LNCaP clone FGC (cell line): ENCODE measurements around the gene HIVEP2.

ENCODE experiments used
- DNase-seq: peaks from one replicate; pipeline ENCODE4 v3.0.0-alpha.2; 2011; ENCODE audit warnings: low read depth
- H3K4me3 ChIP-seq: 2 replicates; pipeline ENCODE4 v1.5.1; 2011; ENCODE audit warnings: mild to moderate bottlenecking, low read depth, low read length, control low read depth
- CTCF ChIP-seq: IDR thresholded peaks from 2 replicates; pipeline ENCODE4 v1.5.1; 2012; ENCODE audit warnings: mild to moderate bottlenecking; ENCODE audit not compliant: control insufficient read depth, insufficient read depth; ENCODE audit errors: extremely low read depth

HIVEP2 gene

GRCh38 chr6:142932889-142933288 lies 12.1 kb downstream of the HIVEP2 start:
- TF ChIP-seq CTCF = no peak
- no peak for DNase-seq
- H3K4me3 ChIP-seq = no peak overlapping the region

- no peak for TF ChIP-seq CTCF
- no peak overlapping the region for H3K4me3 ChIP-seq
- no peak for DNase-seq
Observed at GRCh38 chr6:142929751-142930358, 15.1 kb downstream of the HIVEP2 start.

GRCh38 chr6:142927904-142928303 lies 17.1 kb downstream of the HIVEP2 start:
- no peak overlapping the region for H3K4me3 ChIP-seq
- no peak for DNase-seq
- no peak for TF ChIP-seq CTCF

GRCh38 chr6:142927271-142927580 lies 17.8 kb downstream of the HIVEP2 start:
- no peak overlapping the region for H3K4me3 ChIP-seq
- DNase-seq = no peak
- TF ChIP-seq CTCF = no peak

GRCh38 chr6:142926494-142927270 lies 18.3 kb downstream of the HIVEP2 start:
- DNase-seq = no peak
- H3K4me3 ChIP-seq = no peak overlapping the region
- TF ChIP-seq CTCF = no peak

- TF ChIP-seq CTCF = no peak
- H3K4me3 ChIP-seq = no peak overlapping the region
- no peak for DNase-seq
Observed at GRCh38 chr6:142926177-142926493, 18.8 kb downstream of the HIVEP2 start.
